ENCODE measurements around the gene TCTN1. TPM values are rescaled to one million over a fixed set of nuclear protein-coding genes. Genes with fewer than 3 reads are reported as not detected.

TCTN1 gene
- total and polyA plus RNA-seq, 2 of the 4 experiments (the other 2 are of a cell fraction): 11.7 to 18.8 TPM

DNA sequence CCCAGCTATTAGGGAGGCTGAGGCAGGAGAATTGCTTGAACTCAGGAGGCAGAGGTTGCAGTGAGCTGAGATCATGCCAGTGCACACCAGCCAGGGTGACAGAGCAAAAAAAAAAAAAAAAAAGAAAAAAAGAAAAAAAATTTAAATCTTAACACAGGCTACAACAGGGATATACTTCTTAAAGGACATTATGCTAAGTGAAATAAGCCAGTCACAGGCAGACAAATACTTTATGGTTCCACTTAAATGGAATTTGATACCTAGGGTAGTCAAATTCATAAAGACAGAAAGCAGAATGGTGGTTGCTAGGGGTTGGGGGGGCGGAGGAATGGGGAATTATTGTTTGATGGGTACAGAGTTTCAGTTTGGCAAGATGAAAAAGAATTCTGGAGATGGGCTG lies 16.0 kb upstream of the TCTN1 start:
- ATAC-seq (ENCODE audit: low read depth) (no peak), DNase-seq (no peak)
- no peaks in the 10 kb centered on the region for H4K20me1 ChIP-seq (ENCODE audit: insufficient read depth, low read length)
- H2BK120ac ChIP-seq (ENCODE audit: low read depth, low read length): no peak overlapping the region
- H3K9me1 ChIP-seq (ENCODE audit: insufficient read depth, low read length): no peaks in the 10 kb centered on the region
- no peak overlapping the region for H2BK15ac ChIP-seq (ENCODE audit: low read depth, low read length)
- no peak overlapping the region for H2AK9ac ChIP-seq (replicated peaks; ENCODE audit: low read depth, low read length, poor library complexity)
- no peaks in the 10 kb centered on the region for H3K27me3 ChIP-seq (ENCODE audit: control insufficient read depth, insufficient read depth, low read length)
- no peak overlapping the region for H3K18ac ChIP-seq (ENCODE audit: low read depth, low read length)
- no peak overlapping the region for H3K4ac ChIP-seq (ENCODE audit: low read depth, low read length)
- no TSS peak for BruUV-seq (replicated peaks)
- H3K36me3 ChIP-seq (ENCODE audit: control insufficient read depth, insufficient read depth, low read length): no peaks in the 10 kb centered on the region
- H2BK5ac ChIP-seq (ENCODE audit: low read depth, low read length, poor library complexity, severe bottlenecking): no peak overlapping the region
- no peak overlapping the region for H2AK5ac ChIP-seq (ENCODE audit: low read depth, low read length)
- H4K5ac ChIP-seq (ENCODE audit: low read depth, low read length): no peak overlapping the region
- no peak overlapping the region for H2AFZ ChIP-seq (replicated peaks; ENCODE audit: low read length, poor library complexity)
- H2BK20ac ChIP-seq (ENCODE audit: low read depth, low read length): no peak overlapping the region
- no peak overlapping the region for H3K23ac ChIP-seq (ENCODE audit: low read depth, low read length)
- no peaks in the 10 kb centered on the region for H3K4me1 ChIP-seq (ENCODE audit: control insufficient read depth, insufficient read depth, low read length)
- POLR2A ChIA-PET (ENCODE audit: unreplicated experiment): no interaction called here
- H3K4me3 ChIP-seq (ENCODE audit: insufficient read depth, low read depth, low read length): no peak overlapping the region
- no peak overlapping the region for H4K8ac ChIP-seq (ENCODE audit: low read depth in 2 of 2, low read length in 2 of 2)
- TF ChIP-seq, protein P1, sequence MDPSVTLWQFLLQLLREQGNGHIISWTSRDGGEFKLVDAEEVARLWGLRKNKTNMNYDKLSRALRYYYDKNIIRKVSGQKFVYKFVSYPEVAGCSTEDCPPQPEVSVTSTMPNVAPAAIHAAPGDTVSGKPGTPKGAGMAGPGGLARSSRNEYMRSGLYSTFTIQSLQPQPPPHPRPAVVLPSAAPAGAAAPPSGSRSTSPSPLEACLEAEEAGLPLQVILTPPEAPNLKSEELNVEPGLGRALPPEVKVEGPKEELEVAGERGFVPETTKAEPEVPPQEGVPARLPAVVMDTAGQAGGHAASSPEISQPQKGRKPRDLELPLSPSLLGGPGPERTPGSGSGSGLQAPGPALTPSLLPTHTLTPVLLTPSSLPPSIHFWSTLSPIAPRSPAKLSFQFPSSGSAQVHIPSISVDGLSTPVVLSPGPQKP (IDR thresholded peaks at IDR 0.05; ENCODE audit: borderline replicate concordance, low read depth, low read length): no peak
- no peaks in the 10 kb centered on the region for H3K9me3 ChIP-seq (ENCODE audit: control insufficient read depth, insufficient read depth, low read length)
- dilution Hi-C loops (cut with HindIII; ENCODE audit: low sequenced_read_pairs, unreplicated experiment): no loop called here
- in situ Hi-C loops (cut with MboI; ENCODE audit: low sequenced_read_pairs): loop anchor here (5.0 kb wide), 1 partner anchor 86 kb away; no protein-coding TSS in a partner anchor
- H3K14ac ChIP-seq (replicated peaks; ENCODE audit: low read depth, low read length): no peak overlapping the region
- no peak overlapping the region for H3K9ac ChIP-seq (ENCODE audit: low read depth, low read length)
- H3K79me1 ChIP-seq (ENCODE audit: low read depth in 1 of 2, low read length in 2 of 2): no peaks in the 10 kb centered on the region
- no peak overlapping the region for H3K27ac ChIP-seq (ENCODE audit: insufficient read depth, low read length)
- CTCF ChIA-PET: interaction anchor here (1.2 kb wide), 1 partner anchor 89 kb away, joined by 3 read pairs; no protein-coding TSS in a partner anchor
- no peak overlapping the region for H3K56ac ChIP-seq (ENCODE audit: extremely low read depth, insufficient read depth, low read length)
- H4K91ac ChIP-seq (ENCODE audit: insufficient read depth, low read depth, low read length): no peak overlapping the region
- WGBS, 2 experiments (ENCODE audit: extremely low coverage in 2 of 2, insufficient read length in 1 of 2): no CpG with 5 or more reads among the region's 1 CpG
- intact Hi-C loops (cut with micrococcal nuclease): no loop called here
- H3K4me2 ChIP-seq (ENCODE audit: low read depth, low read length): no peak overlapping the region

Measured in IMR-90 (cell line).